Hepatocyte (in vitro differentiated cells): ENCODE data around the gene PRKCA.

ENCODE experiments used
- CTCF ChIP-seq: fragments of 200-600 bp; sonication (generic); IDR thresholded peaks from 2 replicates; pipeline ENCODE4 v1.5.1; 2016; ENCODE audit warnings: antibody characterized with exemption, mild to moderate bottlenecking; ENCODE audit not compliant: poor library complexity
- EZH2phosphoT487 ChIP-seq: fragments of 200-600 bp; sonication (generic); IDR thresholded peaks from one replicate; pipeline ENCODE4 v1.6.1; 2018; ENCODE audit warnings: antibody characterized with exemption, mild to moderate bottlenecking, low read depth, moderate library complexity; ENCODE audit not compliant: unreplicated experiment, severe bottlenecking

DNA sequence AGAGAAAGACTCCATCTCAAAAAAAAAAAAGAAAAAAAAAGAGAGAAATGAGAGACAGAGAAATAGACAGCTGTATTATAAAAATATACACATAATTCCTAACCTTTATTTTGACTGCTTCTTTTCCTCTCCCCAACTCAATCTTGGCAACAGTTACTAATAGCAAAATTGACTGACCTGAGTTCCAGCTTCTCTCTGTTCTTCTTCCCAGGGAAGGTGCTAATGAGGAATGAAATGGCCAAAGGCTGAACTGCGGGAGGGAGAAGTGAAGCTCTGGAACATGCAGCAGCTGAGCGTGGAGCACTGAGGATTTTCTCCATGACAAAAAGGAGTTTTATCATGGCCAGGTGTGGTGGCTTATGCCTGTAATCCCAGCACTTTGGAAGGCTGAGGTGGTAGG, 25.2 kb upstream of the PRKCA start:
- TF ChIP-seq CTCF (no peak), EZH2phosphoT487 (no peak)
